ENCODE data around the gene ITPRID2. TPM values are rescaled to one million over a fixed set of nuclear protein-coding genes. Genes with fewer than 3 reads are reported as not detected.
"Not testable (repeated sequence)": the region's sequence is repeated elsewhere in the genome, so short reads cannot be mapped to it uniquely, and the experiment has no call there.

The ITPRID2 gene
- total RNA-seq, 1 experiment from 2014 or later: 83.0 TPM

DNA sequence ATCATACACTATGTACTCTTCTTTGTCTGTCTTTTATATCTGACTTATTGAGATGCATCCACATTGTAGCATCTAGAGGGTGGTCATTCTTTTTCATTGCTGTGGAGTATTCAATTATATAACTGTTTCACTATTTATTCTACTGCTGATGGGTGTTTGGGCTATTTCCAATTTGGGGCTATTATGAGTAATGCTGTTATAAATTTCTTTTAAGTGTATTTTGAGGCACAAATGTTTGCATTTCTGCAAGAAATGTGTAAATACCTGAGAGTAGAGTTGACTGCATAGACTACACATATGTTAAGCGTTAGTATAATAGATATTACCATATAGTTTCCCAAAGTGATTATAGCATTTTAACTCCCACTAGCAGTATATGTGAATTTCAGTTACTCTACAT, 67.2 kb downstream of the ITPRID2 start:
- no peak for DNase-seq (ENCODE audit: low read depth)

DNA sequence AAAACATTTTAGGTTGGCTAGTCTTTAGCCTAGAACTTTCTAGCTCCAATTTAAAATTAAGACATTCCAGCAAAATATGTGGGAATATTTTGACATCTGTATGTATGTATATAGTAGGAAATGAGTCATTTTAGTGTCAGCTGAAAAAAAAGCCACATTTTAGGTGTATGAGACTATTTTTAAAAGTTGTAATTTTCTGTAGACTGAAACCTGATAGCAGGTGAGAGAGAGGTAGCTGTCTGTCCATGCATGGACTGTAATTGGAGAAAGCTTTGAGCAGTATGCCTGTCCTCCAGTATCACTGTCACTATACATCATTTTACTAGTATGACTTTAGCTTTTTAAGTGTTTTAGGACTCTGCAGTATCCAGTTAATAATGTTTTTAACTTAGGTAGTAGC, 68.0 kb downstream of the ITPRID2 start:
- no peak for DNase-seq (ENCODE audit: low read depth)

DNA sequence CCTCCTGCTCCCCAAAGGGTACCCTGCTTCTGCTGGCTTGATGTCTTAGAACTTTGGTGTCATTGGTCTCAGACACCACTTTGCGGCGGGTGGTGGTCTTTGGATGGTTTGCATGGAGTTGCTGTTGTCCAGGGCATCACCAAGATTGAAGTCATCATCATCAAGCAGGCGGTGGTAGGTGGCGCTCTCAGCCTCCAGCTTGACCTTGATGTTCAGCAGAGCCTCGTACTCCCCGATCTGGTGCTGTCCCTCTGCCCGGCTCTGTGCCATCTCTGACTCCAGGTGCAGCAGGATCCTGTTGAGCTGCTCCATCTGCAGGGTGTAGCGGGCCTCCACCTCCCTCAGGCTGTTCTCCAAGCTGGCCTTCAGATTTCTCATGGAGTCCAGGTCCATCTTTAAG, 69.6 kb downstream of the ITPRID2 start:
- DNase-seq (ENCODE audit: low read depth): not testable (repeated sequence)

DNA sequence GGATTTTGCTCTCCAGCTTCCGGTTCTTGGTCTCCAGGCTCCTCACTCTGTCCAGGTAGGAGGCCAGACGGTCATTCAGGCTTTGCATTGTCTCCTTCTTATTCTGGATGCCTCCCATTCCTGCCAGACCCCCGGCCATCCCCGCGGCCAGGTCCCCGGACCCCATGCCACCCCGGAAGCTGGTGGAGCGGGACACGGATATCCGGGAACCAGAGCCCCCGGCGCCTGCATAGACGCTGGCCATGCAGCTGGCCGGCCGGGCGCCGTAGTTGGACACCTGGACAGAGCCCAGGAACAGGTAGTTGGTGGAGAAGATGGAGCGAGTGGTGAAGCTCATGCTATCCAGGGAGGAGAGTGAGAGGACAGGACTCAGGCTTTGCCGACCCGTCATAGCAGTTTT, 70.6 kb downstream of the ITPRID2 start:
- no peak for DNase-seq (ENCODE audit: low read depth)

DNA sequence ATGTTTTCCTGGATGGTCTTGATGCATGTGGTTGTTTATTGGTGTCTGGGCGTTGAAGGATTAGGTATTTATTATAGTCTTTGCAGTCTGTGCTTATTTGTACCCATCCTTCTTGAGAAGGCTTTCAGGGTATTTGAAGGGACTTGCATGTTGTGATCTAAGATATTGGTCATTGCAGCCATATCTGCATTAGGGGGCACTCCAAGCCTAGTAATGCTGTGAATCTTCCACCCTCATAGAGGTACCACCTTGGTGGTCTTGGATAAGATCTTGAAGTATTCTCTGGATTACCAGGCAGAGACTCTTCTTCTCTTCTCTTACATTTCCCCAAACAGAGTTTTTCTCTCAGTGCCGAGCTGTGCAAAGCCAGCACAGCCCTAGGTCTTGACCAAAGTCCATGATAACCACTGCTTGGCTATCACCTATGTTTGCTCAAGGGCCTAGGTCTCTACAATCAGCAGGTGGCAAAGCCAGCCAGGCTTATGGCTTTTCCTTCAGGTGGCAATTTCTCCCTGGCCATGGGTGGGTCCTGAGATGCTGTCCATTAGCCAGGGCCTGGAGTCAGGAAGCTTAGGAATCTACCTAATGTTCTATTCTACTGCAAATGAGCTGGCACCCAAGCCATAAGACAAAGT, 78.7 kb downstream of the ITPRID2 start:
- DNase-seq (ENCODE audit: low read depth): no peak

DNA sequence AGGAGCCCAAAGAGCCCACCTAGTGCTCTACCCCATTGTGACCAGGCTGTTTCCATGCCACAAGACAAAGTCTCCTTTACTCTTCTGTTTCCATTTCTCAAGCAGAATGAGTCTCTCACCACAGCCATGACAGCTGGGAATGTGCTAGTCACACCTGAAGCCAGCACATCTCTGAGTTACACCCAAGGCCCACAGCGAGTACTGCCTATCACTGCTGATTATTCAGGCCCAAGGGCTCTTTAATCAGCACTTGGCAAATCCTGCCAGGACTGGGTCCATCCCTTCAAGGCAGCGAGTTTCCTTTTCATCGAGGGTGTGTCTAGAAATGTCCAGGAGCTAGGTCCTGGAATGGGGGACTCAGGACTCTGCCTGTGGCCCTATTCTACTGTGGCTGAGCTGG, 79.5 kb downstream of the ITPRID2 start:
- peak; percentile 37 for DNase-seq (ENCODE audit: low read depth)

DNA sequence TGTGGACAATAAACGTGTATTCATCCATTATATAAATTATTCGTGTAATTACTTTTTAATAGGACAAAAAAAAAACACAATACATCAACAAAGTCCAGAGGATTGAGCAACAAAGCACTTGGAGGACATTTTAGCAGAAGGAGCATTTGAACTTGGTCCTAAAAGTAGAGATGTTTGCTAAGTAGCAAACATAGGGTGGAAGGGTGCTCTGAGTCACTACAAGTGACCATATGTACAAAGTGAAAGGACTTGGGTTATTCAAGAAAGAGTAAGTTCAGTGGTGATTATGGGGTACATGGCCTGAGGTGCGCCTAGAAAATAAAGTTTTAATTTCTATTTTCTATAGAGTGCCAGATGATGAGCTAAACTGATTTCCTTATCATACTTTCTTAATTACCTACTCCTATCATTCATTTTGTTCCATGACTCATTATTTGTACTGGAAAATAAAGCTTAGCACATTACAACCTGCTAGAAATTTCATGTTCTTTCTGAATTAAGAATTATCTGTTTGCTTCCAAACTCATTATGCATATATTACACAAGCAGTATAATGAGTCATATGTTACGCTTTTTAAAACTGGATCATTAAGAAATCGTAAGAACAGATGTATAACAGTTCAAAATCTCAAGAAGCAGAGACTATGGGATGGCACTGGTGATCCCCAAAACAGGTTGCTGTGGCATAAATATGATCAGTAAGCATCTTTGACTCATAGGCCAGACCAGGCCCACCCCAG, 81.1 kb downstream of the ITPRID2 start:
- no peak for DNase-seq (ENCODE audit: low read depth)

DNA sequence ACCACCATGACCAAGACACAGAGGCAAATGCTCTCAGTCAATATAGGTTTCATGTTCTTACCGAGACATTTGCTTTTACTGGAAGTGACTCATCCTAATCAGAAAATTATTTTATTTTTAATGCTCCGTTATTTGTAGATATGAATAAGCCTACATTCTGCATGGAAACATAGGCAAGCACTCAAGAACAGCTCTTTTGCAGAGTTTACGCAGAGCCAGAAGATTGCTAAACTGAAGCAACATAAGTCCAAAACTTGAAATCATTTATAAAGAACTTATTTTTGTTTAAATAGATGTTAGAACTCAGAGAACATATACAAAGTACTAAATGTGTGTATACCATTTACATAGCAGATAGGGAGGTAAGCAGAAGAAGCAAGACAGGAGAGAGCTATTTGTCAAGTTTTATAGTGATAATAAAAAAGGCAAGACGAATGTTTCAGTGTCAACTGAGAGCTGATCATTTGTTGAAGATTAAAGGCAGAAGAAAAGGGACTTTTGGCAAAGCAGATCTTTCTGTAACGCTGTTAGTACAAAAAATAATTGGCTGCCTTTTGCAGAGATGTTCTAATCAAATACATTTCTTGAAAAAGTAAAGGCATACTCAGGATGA, 81.7 kb downstream of the ITPRID2 start:
- DNase-seq (ENCODE audit: low read depth): no peak

DNA sequence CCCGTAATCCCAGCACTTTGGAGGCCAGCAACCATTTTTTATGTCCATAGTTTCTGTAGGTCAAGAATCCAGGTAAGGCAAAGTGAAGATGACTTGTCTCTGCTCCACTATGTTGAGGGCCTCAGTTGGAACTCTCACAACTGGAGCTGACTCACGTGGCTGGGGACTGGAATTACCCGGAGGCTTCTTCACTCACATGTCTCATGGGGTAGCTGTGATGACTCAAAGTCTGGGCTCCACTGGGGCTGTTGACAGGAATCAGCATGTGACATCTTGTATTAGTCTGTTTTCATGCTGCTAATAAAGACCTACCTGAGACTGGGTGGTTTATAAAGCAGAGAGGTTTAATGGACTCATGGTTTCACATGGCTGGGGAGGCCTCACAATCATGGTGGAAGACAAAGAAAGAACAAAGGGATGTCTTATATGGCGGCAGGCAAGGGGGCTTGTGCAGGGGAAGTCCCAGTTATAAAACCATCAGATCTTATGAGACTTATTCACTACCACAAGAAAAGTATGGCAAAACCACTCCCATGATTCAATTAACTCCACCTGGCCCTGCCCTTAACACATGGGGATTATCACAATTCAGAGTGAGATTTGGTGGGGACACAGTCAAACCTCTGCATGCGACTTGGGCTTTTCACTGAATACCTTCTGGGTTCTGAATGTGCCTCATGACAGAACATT, 86.3 kb downstream of the ITPRID2 start:
- DNase-seq (ENCODE audit: low read depth): peak; percentile 65

DNA sequence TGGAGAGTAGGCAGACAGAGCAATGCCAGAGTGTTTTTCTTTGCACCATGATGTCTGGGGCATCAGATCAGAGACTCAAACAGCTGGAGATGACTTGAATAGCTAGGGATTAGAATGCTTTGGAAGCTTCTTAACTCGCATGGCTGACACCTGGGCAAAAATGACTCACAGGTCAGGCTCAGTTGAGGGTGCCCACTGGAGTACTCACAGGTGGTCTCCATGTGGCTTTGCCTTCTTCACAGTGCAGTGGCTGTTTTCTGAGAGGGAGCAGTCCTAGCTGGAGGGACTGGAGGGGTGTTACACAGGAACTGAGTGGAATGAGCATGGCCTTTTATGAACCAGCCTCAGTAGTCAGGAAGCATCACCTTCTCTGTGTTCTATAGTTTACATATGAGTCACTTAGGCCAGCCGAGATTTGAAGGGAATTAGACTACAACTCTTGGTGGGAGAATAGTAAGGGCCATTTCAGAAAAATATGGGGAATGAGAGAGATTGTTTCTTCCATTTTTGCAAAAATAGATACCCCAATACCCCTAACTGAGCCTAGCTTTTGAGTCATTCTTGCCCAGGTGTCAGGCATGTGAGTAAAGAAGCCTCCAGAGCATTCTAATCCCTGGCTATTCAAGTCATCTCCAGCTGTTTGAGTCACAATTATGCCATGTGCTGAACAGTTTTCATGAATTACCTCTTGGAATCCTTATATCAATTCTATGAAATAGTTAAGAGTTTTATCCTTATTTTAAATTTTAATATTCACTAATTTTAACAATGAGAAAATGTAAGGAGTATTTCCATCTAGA, 87.0 kb downstream of the ITPRID2 start:
- DNase-seq (ENCODE audit: low read depth): peak; percentile 32

Other genes starting within 250 kb of the ITPRID2 start
- gene CERKL, start 234.6 kb upstream of the ITPRID2 start, total RNA-seq (2014; rRNA removed): 0.17 TPM in 1 of 2 replicates, not detected in the other
- not detected in 2 replicates for gene NEUROD1, start 211.2 kb upstream of the ITPRID2 start, total RNA-seq (2014; rRNA removed)
- 1.5 and 2.0 TPM in 2 replicates for gene PPP1R1C, start 94.1 kb downstream of the ITPRID2 start, total RNA-seq (2014; rRNA removed)

Measured in LHCN-M2 (cell line).